ENCODE measurements around the gene RNF213.

GRCh38 chr17:80395402-80396151 is 134.9 kb downstream of the RNF213 start:
- TF ChIP-seq CTCF (conservative IDR thresholded peaks at IDR 0.05 in 1 of 2, IDR thresholded peaks at IDR 0.05 in 1 of 2; ENCODE audit: low read depth in 1 of 2, low read length in 2 of 2) (no peak), EZH2 (IDR thresholded peaks at IDR 0.05; ENCODE audit: low read length, missing control alignments) (no peak)

All from fibroblast of lung (primary cell).